Liver (tissue), 9 donors: ENCODE results near the gene TMA7B. TPM values are rescaled to one million over a fixed set of nuclear protein-coding genes. Genes with fewer than 3 reads are reported as not detected.
A peak's percentile ranks its signal among the peaks of the same experiment; 100 is the strongest.

Experiments used
- DNase-seq: peaks from one replicate; pipeline ENCODE4 v3.0.0-alpha.2; 2017; ENCODE audit warnings: low spot score
- H3K27ac ChIP-seq, 2 donors: one replicate each; pipeline ENCODE4 v1.7.0; 2013; ENCODE audit warnings: inconsistent platforms in 2 of 2, low read length in 2 of 2, control low read depth in 1 of 2, low read depth in 1 of 2, mild to moderate bottlenecking in 1 of 2
- H3K27me3 ChIP-seq, 4 donors: one replicate each; pipeline versions ENCODE4 v1.6.1 to v1.7.0; 2013; ENCODE audit warnings: low read length in 3 of 4, inconsistent platforms in 1 of 4, mild to moderate bottlenecking in 1 of 4, moderate library complexity in 1 of 4; ENCODE audit not compliant: control insufficient read depth in 4 of 4, insufficient read depth in 4 of 4
- H3K36me3 ChIP-seq, 4 donors: one replicate each; pipeline versions ENCODE4 v1.6.1 to v1.7.0; 2013; ENCODE audit warnings: low read length in 3 of 4, mild to moderate bottlenecking in 3 of 4, low read depth in 1 of 4, moderate library complexity in 1 of 4; ENCODE audit not compliant: control insufficient read depth in 4 of 4, insufficient read depth in 3 of 4
- H3K4me1 ChIP-seq, 4 donors: one replicate each; pipeline versions ENCODE4 v1.6.1 to v1.7.0; 2013; ENCODE audit warnings: low read length in 3 of 4, mild to moderate bottlenecking in 3 of 4, moderate library complexity in 1 of 4; ENCODE audit not compliant: control insufficient read depth in 4 of 4, insufficient read depth in 4 of 4
- H3K4me3 ChIP-seq, 3 donors: one replicate each; pipeline versions ENCODE4 v1.6.1 to v1.7.0; 2013; ENCODE audit warnings: low read length in 3 of 3, control low read depth in 1 of 3, low read depth in 1 of 3, mild to moderate bottlenecking in 1 of 3
- H3K9ac ChIP-seq, 2 donors: one replicate each; pipeline ENCODE4 v1.7.0; 2013; ENCODE audit warnings: low read length in 2 of 2, mild to moderate bottlenecking in 2 of 2, moderate library complexity in 2 of 2, control low read depth in 1 of 2, low read depth in 1 of 2
- H3K9me3 ChIP-seq, 4 donors: one replicate each; pipeline versions ENCODE4 v1.6.1 to v1.7.0; 2013; ENCODE audit warnings: low read length in 3 of 4; ENCODE audit not compliant: control insufficient read depth in 4 of 4
- EGR1 ChIP-seq, 2 donors: IDR thresholded peaks; 2 replicates each; pipeline ENCODE4 v1.6.1; 2016 to 2018; ENCODE audit warnings: antibody characterized with exemption in 2 of 2, low read depth in 2 of 2
- FOXA1 ChIP-seq: IDR thresholded peaks from 2 replicates; pipeline ENCODE4 v1.6.1; 2016; ENCODE audit warnings: antibody characterized with exemption
- FOXA2 ChIP-seq: IDR thresholded peaks from 2 replicates; pipeline ENCODE4 v1.6.1; 2016; ENCODE audit warnings: antibody characterized with exemption
- GABPA ChIP-seq, 2 donors: IDR thresholded peaks in 1 of 2; conservative IDR thresholded peaks in 1 of 2; 2 replicates each; pipeline ENCODE4 v1.6.1; 2016; ENCODE audit warnings: antibody characterized with exemption in 2 of 2, mild to moderate bottlenecking in 1 of 2, moderate library complexity in 1 of 2
- HNF4A ChIP-seq, 2 donors: conservative IDR thresholded peaks; 2 replicates each; pipeline ENCODE4 v1.6.1; 2016; ENCODE audit warnings: antibody characterized with exemption in 2 of 2, mild to moderate bottlenecking in 2 of 2
- HNF4G ChIP-seq: IDR thresholded peaks from 2 replicates; pipeline ENCODE4 v1.6.1; 2016; ENCODE audit warnings: antibody characterized with exemption
- JUND ChIP-seq, 2 donors: IDR thresholded peaks; 2 replicates each; pipeline ENCODE4 v1.6.1; 2016; ENCODE audit warnings: antibody characterized with exemption in 2 of 2
- NR2F2 ChIP-seq: IDR thresholded peaks from 2 replicates; pipeline ENCODE4 v1.6.1; 2016; ENCODE audit warnings: antibody characterized with exemption
- RAD21 ChIP-seq, 2 donors: IDR thresholded peaks; 2 replicates each; pipeline ENCODE4 v1.6.1; 2016; ENCODE audit warnings: antibody characterized with exemption in 2 of 2, mild to moderate bottlenecking in 2 of 2
- RXRA ChIP-seq, 2 donors: IDR thresholded peaks; 2 replicates each; pipeline ENCODE4 v1.6.1; 2017 to 2018; ENCODE audit warnings: antibody characterized with exemption in 2 of 2, mild to moderate bottlenecking in 1 of 2
- SP1 ChIP-seq: IDR thresholded peaks from 2 replicates; pipeline ENCODE4 v1.6.1; 2018; ENCODE audit warnings: antibody characterized with exemption, mild to moderate bottlenecking
- TAF1 ChIP-seq: conservative IDR thresholded peaks from 2 replicates; pipeline ENCODE4 v1.6.1; 2016; ENCODE audit warnings: antibody characterized with exemption, mild to moderate bottlenecking
- YY1 ChIP-seq: IDR thresholded peaks from 2 replicates; pipeline ENCODE4 v1.6.1; 2016; ENCODE audit warnings: antibody characterized with exemption, mild to moderate bottlenecking
- WGBS: extraction: QIAGEN DNeasy Blood & Tissue Kit; methylation state at CpG from one replicate; pipeline ENCODE4 v1.1.7; 2013; 5-methylcytosine and 5-hydroxymethylcytosine counted together
- polyA plus RNA-seq, 2 donors: library from polyadenylated mRNA; stranded (reverse) in 1 of 2; unstranded in 1 of 2; fragments of 200-250 nt in 1 of 2; fragments of >200 nt in 1 of 2; fragmentation: Nextera tagmentation in 1 of 2; extraction: Ambion mirVana in 1 of 2; gene quantifications; one replicate each; pipeline versions ENCODE4 v1.2.1 to v1.2.3, GENCODE V29; 2013 to 2015
- total RNA-seq, 2 donors: library from RNA; depleted of rRNA; stranded (reverse); fragments of >200 nt; gene quantifications; one replicate each; pipeline ENCODE4 v1.2.3, GENCODE V29; 2014
- TF ChIP-seq, protein P1 (sequence below): IDR thresholded peaks from 2 replicates; pipeline ENCODE4 v1.6.1; 2016; ENCODE audit warnings: antibody characterized with exemption
- TF ChIP-seq, protein P2 (sequence below): IDR thresholded peaks from 2 replicates; pipeline ENCODE4 v1.6.1; 2016; ENCODE audit warnings: antibody characterized with exemption
- TF ChIP-seq, protein P3 (sequence below): IDR thresholded peaks from 2 replicates; pipeline ENCODE4 v1.6.1; 2016; ENCODE audit warnings: antibody characterized with exemption
- TF ChIP-seq, protein P4 (sequence below): fragments of 150-350 bp; IDR thresholded peaks from 2 replicates; pipeline ENCODE4 v1.5.1; 2017; ENCODE audit warnings: improper control_type of control experiment, low read depth, low read length; ENCODE audit not compliant: missing input control
- TF ChIP-seq, protein P5 (sequence below): IDR thresholded peaks from 2 replicates; pipeline ENCODE4 v1.6.1; 2016; ENCODE audit warnings: antibody characterized with exemption, mild to moderate bottlenecking
- donor health status: healthy.
- donor health status: healthy.
- donor health status: healthy.
- donor health status: healthy.
- donor health status: healthy.

The TMA7B gene
- total and polyA plus RNA-seq, 4 donors, result 0.25 to 2.1 TPM; not detected in 2

DNA sequence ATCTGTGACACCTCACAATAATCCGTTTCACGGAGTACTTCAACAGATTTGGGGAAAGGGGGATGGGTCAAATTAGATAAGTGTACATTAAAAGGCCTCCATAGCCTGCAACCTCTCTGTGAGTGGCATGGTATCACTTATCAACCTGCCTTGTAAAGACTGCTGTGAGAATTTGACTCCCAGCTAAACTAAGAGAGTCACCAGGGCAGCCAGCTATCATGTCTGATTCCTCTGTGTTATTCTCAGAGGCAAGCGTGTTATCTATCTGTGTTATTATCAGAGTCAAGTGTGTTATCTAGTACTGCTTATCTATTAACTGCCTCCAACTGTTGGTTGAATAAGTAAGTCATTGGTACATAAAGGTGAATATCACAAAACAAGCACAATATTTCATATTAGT is 30.5 kb downstream of the TMA7B start:
- no peaks in the 10 kb centered on the region for H3K36me3 ChIP-seq
- H3K9me3 ChIP-seq, result no peaks in the 10 kb centered on the region
- H3K9ac ChIP-seq, result peak overlapping the region in 1 of 2 donors; percentile 43
- TF ChIP-seq RXRA (IDR thresholded peaks at IDR 0.05) (no peak), JUND (IDR thresholded peaks at IDR 0.05) (no peak), EGR1 (IDR thresholded peaks at IDR 0.05; ENCODE audit: low read depth in 2 of 2) (no peak), HNF4A (conservative IDR thresholded peaks at IDR 0.05) (no peak), SP1 (no peak), FOXA1 (no peak), FOXA2 (no peak), HNF4G (no peak), RAD21 (IDR thresholded peaks at IDR 0.05) (no peak), GABPA (IDR thresholded peaks at IDR 0.05 in 1 of 2, conservative IDR thresholded peaks at IDR 0.05 in 1 of 2) (no peak), YY1 (no peak), TAF1 (no peak), NR2F2 (no peak)
- TF ChIP-seq, protein P1, sequence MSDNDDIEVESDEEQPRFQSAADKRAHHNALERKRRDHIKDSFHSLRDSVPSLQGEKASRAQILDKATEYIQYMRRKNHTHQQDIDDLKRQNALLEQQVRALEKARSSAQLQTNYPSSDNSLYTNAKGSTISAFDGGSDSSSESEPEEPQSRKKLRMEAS, result no peak
- TF ChIP-seq, protein P2, sequence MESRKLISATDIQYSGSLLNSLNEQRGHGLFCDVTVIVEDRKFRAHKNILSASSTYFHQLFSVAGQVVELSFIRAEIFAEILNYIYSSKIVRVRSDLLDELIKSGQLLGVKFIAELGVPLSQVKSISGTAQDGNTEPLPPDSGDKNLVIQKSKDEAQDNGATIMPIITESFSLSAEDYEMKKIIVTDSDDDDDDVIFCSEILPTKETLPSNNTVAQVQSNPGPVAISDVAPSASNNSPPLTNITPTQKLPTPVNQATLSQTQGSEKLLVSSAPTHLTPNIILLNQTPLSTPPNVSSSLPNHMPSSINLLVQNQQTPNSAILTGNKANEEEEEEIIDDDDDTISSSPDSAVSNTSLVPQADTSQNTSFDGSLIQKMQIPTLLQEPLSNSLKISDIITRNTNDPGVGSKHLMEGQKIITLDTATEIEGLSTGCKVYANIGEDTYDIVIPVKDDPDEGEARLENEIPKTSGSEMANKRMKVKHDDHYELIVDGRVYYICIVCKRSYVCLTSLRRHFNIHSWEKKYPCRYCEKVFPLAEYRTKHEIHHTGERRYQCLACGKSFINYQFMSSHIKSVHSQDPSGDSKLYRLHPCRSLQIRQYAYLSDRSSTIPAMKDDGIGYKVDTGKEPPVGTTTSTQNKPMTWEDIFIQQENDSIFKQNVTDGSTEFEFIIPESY, result no peak
- TF ChIP-seq, protein P3, sequence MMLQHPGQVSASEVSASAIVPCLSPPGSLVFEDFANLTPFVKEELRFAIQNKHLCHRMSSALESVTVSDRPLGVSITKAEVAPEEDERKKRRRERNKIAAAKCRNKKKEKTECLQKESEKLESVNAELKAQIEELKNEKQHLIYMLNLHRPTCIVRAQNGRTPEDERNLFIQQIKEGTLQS, result no peak
- TF ChIP-seq, protein P4, sequence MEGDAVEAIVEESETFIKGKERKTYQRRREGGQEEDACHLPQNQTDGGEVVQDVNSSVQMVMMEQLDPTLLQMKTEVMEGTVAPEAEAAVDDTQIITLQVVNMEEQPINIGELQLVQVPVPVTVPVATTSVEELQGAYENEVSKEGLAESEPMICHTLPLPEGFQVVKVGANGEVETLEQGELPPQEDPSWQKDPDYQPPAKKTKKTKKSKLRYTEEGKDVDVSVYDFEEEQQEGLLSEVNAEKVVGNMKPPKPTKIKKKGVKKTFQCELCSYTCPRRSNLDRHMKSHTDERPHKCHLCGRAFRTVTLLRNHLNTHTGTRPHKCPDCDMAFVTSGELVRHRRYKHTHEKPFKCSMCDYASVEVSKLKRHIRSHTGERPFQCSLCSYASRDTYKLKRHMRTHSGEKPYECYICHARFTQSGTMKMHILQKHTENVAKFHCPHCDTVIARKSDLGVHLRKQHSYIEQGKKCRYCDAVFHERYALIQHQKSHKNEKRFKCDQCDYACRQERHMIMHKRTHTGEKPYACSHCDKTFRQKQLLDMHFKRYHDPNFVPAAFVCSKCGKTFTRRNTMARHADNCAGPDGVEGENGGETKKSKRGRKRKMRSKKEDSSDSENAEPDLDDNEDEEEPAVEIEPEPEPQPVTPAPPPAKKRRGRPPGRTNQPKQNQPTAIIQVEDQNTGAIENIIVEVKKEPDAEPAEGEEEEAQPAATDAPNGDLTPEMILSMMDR, result no peak
- TF ChIP-seq, protein P5, sequence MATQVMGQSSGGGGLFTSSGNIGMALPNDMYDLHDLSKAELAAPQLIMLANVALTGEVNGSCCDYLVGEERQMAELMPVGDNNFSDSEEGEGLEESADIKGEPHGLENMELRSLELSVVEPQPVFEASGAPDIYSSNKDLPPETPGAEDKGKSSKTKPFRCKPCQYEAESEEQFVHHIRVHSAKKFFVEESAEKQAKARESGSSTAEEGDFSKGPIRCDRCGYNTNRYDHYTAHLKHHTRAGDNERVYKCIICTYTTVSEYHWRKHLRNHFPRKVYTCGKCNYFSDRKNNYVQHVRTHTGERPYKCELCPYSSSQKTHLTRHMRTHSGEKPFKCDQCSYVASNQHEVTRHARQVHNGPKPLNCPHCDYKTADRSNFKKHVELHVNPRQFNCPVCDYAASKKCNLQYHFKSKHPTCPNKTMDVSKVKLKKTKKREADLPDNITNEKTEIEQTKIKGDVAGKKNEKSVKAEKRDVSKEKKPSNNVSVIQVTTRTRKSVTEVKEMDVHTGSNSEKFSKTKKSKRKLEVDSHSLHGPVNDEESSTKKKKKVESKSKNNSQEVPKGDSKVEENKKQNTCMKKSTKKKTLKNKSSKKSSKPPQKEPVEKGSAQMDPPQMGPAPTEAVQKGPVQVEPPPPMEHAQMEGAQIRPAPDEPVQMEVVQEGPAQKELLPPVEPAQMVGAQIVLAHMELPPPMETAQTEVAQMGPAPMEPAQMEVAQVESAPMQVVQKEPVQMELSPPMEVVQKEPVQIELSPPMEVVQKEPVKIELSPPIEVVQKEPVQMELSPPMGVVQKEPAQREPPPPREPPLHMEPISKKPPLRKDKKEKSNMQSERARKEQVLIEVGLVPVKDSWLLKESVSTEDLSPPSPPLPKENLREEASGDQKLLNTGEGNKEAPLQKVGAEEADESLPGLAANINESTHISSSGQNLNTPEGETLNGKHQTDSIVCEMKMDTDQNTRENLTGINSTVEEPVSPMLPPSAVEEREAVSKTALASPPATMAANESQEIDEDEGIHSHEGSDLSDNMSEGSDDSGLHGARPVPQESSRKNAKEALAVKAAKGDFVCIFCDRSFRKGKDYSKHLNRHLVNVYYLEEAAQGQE, result no peak
- WGBS, result 51% methylated on average over 3 of the region's 3 CpGs
- DNase-seq, result no peak
- no peaks in the 10 kb centered on the region for H3K27me3 ChIP-seq
- H3K4me1 ChIP-seq, result peaks cover 6 to 42% (median 34%) of the 10 kb centered on the region in 4 donors
- H3K27ac ChIP-seq, result peak overlapping the region; percentile 68 to 75
- no peak overlapping the region for H3K4me3 ChIP-seq
